ENCODE results near the gene CCDC188. TPM values are rescaled to one million over a fixed set of nuclear protein-coding genes. Genes with fewer than 3 reads are reported as not detected.

CCDC188 gene
- total and polyA plus RNA-seq, 9 of the 15 experiments (the other 6 are each of a cell fraction or from before 2014, with no cell fraction given), result not detected

DNA sequence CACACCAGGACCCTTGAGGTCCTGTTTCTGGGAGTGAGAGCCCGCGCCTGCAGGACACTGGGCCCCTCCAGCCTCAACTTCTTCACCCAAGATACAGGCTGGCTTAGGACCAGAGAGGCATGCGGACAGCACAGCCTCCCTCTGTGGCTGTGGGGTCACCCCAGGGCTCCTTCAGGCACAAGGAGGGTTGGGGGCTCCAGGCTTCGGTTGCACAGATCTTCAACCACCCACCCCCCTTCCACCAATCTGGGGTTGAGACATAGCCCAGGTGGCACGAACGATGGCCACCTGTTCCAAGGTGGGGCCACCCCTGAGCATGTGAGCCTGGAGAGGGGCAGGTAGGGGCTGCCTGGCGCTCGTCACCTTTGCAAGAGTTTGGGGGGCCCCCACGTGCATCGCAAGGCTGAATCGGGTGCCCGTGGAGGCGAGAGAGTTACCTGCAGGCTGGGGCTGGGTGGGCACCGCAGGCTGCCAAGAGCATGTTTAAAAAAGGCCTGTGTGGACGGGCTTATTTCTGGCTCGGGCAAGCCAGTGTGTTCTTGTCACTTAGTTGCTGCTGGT lies 18.1 kb downstream of the CCDC188 start (continued):
- TF ChIP-seq BRD9 (IDR thresholded peaks at IDR 0.05; ENCODE audit: low read depth, partially characterized antibody) (no peak), NFIX (CRISPR knock-in tag; IDR thresholded peaks at IDR 0.05; ENCODE audit: low read depth) (no peak), SMARCC2 (IDR thresholded peaks at IDR 0.05; ENCODE audit: low read depth) (no peak), KLF6 (CRISPR knock-in tag; IDR thresholded peaks at IDR 0.05; ENCODE audit: borderline replicate concordance) (no peak), NFRKB (IDR thresholded peaks at IDR 0.05; ENCODE audit: low read depth) (no peak), PHF8 (IDR thresholded peaks at IDR 0.05; ENCODE audit: borderline replicate concordance, low read length) (no peak), SRF (CRISPR knock-in tag; IDR thresholded peaks at IDR 0.05) (0 out of 4 replicates have a peak, but pooled peaks of 1 of the 2 experiments have one; percentile 2), ILK (tag; IDR thresholded peaks at IDR 0.05; ENCODE audit: borderline replicate concordance, low read depth) (no peak), HNRNPH1 (optimal IDR thresholded peaks at IDR 0.05; ENCODE audit: low read depth, low read length) (no peak), MCM3 (IDR thresholded peaks at IDR 0.05) (no peak), ZNF830 (CRISPR knock-in tag; IDR thresholded peaks at IDR 0.05) (no peak)
- TF ChIP-seq, protein P1, sequence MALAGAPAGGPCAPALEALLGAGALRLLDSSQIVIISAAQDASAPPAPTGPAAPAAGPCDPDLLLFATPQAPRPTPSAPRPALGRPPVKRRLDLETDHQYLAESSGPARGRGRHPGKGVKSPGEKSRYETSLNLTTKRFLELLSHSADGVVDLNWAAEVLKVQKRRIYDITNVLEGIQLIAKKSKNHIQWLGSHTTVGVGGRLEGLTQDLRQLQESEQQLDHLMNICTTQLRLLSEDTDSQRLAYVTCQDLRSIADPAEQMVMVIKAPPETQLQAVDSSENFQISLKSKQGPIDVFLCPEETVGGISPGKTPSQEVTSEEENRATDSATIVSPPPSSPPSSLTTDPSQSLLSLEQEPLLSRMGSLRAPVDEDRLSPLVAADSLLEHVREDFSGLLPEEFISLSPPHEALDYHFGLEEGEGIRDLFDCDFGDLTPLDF (CRISPR knock-in tag; IDR thresholded peaks at IDR 0.05), result peak; percentile 86; the same call in 1 of the 2 replicates
- TF ChIP-seq, protein P2, sequence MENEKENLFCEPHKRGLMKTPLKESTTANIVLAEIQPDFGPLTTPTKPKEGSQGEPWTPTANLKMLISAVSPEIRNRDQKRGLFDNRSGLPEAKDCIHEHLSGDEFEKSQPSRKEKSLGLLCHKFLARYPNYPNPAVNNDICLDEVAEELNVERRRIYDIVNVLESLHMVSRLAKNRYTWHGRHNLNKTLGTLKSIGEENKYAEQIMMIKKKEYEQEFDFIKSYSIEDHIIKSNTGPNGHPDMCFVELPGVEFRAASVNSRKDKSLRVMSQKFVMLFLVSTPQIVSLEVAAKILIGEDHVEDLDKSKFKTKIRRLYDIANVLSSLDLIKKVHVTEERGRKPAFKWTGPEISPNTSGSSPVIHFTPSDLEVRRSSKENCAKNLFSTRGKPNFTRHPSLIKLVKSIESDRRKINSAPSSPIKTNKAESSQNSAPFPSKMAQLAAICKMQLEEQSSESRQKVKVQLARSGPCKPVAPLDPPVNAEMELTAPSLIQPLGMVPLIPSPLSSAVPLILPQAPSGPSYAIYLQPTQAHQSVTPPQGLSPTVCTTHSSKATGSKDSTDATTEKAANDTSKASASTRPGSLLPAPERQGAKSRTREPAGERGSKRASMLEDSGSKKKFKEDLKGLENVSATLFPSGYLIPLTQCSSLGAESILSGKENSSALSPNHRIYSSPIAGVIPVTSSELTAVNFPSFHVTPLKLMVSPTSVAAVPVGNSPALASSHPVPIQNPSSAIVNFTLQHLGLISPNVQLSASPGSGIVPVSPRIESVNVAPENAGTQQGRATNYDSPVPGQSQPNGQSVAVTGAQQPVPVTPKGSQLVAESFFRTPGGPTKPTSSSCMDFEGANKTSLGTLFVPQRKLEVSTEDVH (IDR thresholded peaks at IDR 0.05; ENCODE audit: low read depth, partially characterized antibody), result no peak
- TF ChIP-seq, protein P3, sequence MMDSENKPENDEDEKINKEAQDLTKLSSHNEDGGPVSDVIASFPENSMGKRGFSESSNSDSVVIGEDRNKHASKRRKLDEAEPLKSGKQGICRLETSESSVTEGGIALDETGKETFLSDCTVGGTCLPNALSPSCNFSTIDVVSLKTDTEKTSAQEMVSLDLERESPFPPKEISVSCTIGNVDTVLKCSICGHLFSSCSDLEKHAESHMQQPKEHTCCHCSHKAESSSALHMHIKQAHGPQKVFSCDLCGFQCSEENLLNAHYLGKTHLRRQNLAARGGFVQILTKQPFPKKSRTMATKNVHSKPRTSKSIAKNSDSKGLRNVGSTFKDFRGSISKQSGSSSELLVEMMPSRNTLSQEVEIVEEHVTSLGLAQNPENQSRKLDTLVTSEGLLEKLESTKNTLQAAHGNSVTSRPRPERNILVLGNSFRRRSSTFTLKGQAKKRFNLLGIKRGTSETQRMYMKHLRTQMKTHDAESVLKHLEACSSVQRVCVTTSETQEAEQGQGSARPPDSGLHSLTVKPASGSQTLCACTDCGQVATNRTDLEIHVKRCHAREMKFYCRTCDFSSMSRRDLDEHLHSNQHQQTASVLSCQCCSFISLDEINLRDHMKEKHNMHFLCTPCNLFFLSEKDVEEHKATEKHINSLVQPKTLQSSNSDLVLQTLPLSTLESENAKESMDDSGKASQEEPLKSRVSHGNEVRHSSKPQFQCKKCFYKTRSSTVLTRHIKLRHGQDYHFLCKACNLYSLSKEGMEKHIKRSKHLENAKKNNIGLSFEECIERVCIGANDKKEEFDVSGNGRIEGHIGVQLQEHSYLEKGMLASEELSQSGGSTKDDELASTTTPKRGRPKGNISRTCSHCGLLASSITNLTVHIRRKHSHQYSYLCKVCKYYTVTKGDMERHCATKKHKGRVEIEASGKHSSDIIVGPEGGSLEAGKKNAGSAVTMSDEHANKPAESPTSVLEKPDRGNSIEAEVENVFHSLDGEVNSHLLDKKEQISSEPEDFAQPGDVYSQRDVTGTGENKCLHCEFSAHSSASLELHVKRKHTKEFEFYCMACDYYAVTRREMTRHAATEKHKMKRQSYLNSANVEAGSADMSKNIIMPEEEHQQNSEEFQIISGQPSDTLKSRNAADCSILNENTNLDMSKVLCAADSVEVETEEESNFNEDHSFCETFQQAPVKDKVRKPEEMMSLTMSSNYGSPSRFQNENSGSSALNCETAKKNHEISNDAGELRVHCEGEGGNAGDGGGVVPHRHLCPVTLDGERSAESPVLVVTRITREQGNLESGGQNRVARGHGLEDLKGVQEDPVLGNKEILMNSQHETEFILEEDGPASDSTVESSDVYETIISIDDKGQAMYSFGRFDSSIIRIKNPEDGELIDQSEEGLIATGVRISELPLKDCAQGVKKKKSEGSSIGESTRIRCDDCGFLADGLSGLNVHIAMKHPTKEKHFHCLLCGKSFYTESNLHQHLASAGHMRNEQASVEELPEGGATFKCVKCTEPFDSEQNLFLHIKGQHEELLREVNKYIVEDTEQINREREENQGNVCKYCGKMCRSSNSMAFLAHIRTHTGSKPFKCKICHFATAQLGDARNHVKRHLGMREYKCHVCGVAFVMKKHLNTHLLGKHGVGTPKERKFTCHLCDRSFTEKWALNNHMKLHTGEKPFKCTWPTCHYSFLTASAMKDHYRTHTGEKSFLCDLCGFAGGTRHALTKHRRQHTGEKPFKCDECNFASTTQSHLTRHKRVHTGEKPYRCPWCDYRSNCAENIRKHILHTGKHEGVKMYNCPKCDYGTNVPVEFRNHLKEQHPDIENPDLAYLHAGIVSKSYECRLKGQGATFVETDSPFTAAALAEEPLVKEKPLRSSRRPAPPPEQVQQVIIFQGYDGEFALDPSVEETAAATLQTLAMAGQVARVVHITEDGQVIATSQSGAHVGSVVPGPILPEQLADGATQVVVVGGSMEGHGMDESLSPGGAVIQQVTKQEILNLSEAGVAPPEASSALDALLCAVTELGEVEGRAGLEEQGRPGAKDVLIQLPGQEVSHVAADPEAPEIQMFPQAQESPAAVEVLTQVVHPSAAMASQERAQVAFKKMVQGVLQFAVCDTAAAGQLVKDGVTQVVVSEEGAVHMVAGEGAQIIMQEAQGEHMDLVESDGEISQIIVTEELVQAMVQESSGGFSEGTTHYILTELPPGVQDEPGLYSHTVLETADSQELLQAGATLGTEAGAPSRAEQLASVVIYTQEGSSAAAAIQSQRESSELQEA (IDR thresholded peaks at IDR 0.05; ENCODE audit: low read depth), result no peak
